Endodermal cell (in vitro differentiated cells): ENCODE data around the gene IL1RN. TPM values are rescaled to one million over a fixed set of nuclear protein-coding genes. Genes with fewer than 3 reads are reported as not detected.

Source experiments
- DNase-seq: peaks from one replicate; pipeline ENCODE4 v3.0.0-alpha.2; 2017
- H3K27ac ChIP-seq: 2 replicates; pipeline ENCODE4 v1.5.1; 2013; ENCODE audit warnings: mild to moderate bottlenecking, low read depth, low read length, moderate library complexity
- H3K27me3 ChIP-seq: 2 replicates; pipeline ENCODE4 v1.6.1; 2013; ENCODE audit warnings: mild to moderate bottlenecking, low read length, moderate library complexity; ENCODE audit not compliant: insufficient read depth, control insufficient read depth, poor library complexity, severe bottlenecking
- H3K36me3 ChIP-seq: 2 replicates; pipeline ENCODE4 v1.7.0; 2013; ENCODE audit warnings: mild to moderate bottlenecking, low read length, moderate library complexity; ENCODE audit not compliant: control insufficient read depth, insufficient read depth
- H3K4me1 ChIP-seq: one replicate; pipeline ENCODE4 v1.7.0; 2013; ENCODE audit warnings: low read length; ENCODE audit not compliant: control insufficient read depth, insufficient read depth
- H3K4me3 ChIP-seq: 2 replicates; pipeline ENCODE4 v1.5.1; 2013; ENCODE audit warnings: mild to moderate bottlenecking, low read length, moderate library complexity
- H3K9ac ChIP-seq: 2 replicates; pipeline ENCODE4 v1.6.1; 2013; ENCODE audit warnings: mild to moderate bottlenecking, low read length, moderate library complexity; ENCODE audit not compliant: poor library complexity, severe bottlenecking; ENCODE audit errors: extremely low read depth
- H3K9me3 ChIP-seq: 2 replicates; pipeline ENCODE4 v1.6.1; 2013; ENCODE audit warnings: mild to moderate bottlenecking, low read length, moderate library complexity; ENCODE audit not compliant: control insufficient read depth
- H3K27ac Mint-ChIP-seq: 2 replicates; pipeline ENCODE4 v1.8.0; 2020; ENCODE audit warnings: mixed read lengths
- H3K27me3 Mint-ChIP-seq: 2 replicates; pipeline ENCODE4 v1.8.0; 2021; ENCODE audit warnings: mild to moderate bottlenecking, mixed read lengths; ENCODE audit not compliant: insufficient read depth
- H3K36me3 Mint-ChIP-seq: 2 replicates; pipeline ENCODE4 v1.8.0; 2020; ENCODE audit warnings: low read depth, mixed read lengths
- H3K4me1 Mint-ChIP-seq: 2 replicates; pipeline ENCODE4 v1.8.0; 2020; ENCODE audit warnings: mixed read lengths
- H3K4me3 Mint-ChIP-seq: 2 replicates; pipeline ENCODE4 v1.8.0; 2020; ENCODE audit warnings: mild to moderate bottlenecking, moderate library complexity, mixed read lengths
- H3K9me3 Mint-ChIP-seq: 2 replicates; pipeline ENCODE4 v1.8.0; 2020; ENCODE audit warnings: mild to moderate bottlenecking, mixed read lengths
- CTCF ChIP-seq: fragments of 200-600 bp; sonication (generic); conservative IDR thresholded peaks from 2 replicates; pipeline ENCODE4 v1.5.0; 2021; ENCODE audit warnings: antibody characterized with exemption, mild to moderate bottlenecking
- WGBS, 2 experiments: methylation state at CpG; one replicate each; pipeline versions ENCODE4 v1.1.5 to v1.1.7; 2013; ENCODE audit warnings: missing lambda C conversion rate in 2 of 2, mixed read lengths in 1 of 2; ENCODE audit not compliant: insufficient coverage in 1 of 2, insufficient read length in 1 of 2; 5-methylcytosine and 5-hydroxymethylcytosine counted together
- total RNA-seq, 2 donors: library from RNA; stranded (reverse); fragmentation: NEBNext Ultra II Directional in 1 of 2; extraction: Animal tissue kit (Norgen Biotek cat#: 25700) in 1 of 2; gene quantifications; 2 replicates in 1 of 2; 3 replicates in 1 of 2; pipeline ENCODE4 v1.2.1, GENCODE V29; 2021

Gene IL1RN
- total RNA-seq, 2 donors from 2014 or later: not detected

- H3K4me1 Mint-ChIP-seq: peaks cover 2% of the 10 kb centered on the region
- no peak for TF ChIP-seq CTCF
- H3K27ac ChIP-seq: no peak overlapping the region
- no peak overlapping the region for H3K4me3 ChIP-seq
- 92 to 100% methylated on average over 3 to 4 of the region's 4 CpGs for WGBS, 2 experiments
- H3K9me3 ChIP-seq: no peaks in the 10 kb centered on the region
- no peak overlapping the region for H3K9ac ChIP-seq
- no peaks in the 10 kb centered on the region for H3K36me3 ChIP-seq
- no peaks in the 10 kb centered on the region for H3K36me3 Mint-ChIP-seq
- H3K9me3 Mint-ChIP-seq: no peaks in the 10 kb centered on the region
- peaks cover 91% of the 10 kb centered on the region for H3K27me3 ChIP-seq
- no peaks in the 10 kb centered on the region for H3K4me1 ChIP-seq
- H3K27ac Mint-ChIP-seq: no peak overlapping the region
- no peak overlapping the region for H3K4me3 Mint-ChIP-seq
- peaks cover 35% of the 10 kb centered on the region for H3K27me3 Mint-ChIP-seq
- DNase-seq: no peak
These were observed 12.4 kb upstream of the IL1RN start for GRCh38 chr2:113114996-113115395.

- H3K27me3 Mint-ChIP-seq: peaks cover 34% of the 10 kb centered on the region
- Histone ChIP-seq H3K36me3 (no peaks in the 10 kb centered on the region), H3K9me3 (no peaks in the 10 kb centered on the region), H3K4me3 (no peak overlapping the region), H3K27ac (no peak overlapping the region), H3K27me3 (peaks cover 91% of the 10 kb centered on the region), H3K4me1 (no peaks in the 10 kb centered on the region), H3K9ac (no peak overlapping the region)
- DNase-seq: no peak
- no peaks in the 10 kb centered on the region for H3K4me1 Mint-ChIP-seq
- no peak overlapping the region for H3K27ac Mint-ChIP-seq
- H3K9me3 Mint-ChIP-seq: no peaks in the 10 kb centered on the region
- TF ChIP-seq CTCF: no peak
- H3K36me3 Mint-ChIP-seq: no peaks in the 10 kb centered on the region
- no peak overlapping the region for H3K4me3 Mint-ChIP-seq
- WGBS, 2 experiments: 87 to 100% methylated on average over 3 to 10 of the region's 10 CpGs
These were observed 11.1 kb upstream of the IL1RN start for GRCh38 chr2:113116100-113116958.

- no peaks in the 10 kb centered on the region for H3K4me1 Mint-ChIP-seq
- H3K27me3 Mint-ChIP-seq: peaks cover 37% of the 10 kb centered on the region
- no peaks in the 10 kb centered on the region for H3K9me3 Mint-ChIP-seq
- no peak for TF ChIP-seq CTCF
- H3K9ac ChIP-seq: no peak overlapping the region
- no peak overlapping the region for H3K27ac Mint-ChIP-seq
- peaks cover 91% of the 10 kb centered on the region for H3K27me3 ChIP-seq
- no peaks in the 10 kb centered on the region for H3K4me1 ChIP-seq
- H3K9me3 ChIP-seq: no peaks in the 10 kb centered on the region
- H3K36me3 ChIP-seq: no peaks in the 10 kb centered on the region
- DNase-seq: no peak
- no peak overlapping the region for H3K4me3 ChIP-seq
- H3K36me3 Mint-ChIP-seq: no peaks in the 10 kb centered on the region
- H3K4me3 Mint-ChIP-seq: no peak overlapping the region
- 92 to 94% methylated on average over 7 to 9 of the region's 9 CpGs for WGBS, 2 experiments
- no peak overlapping the region for H3K27ac ChIP-seq
These were observed 9.7 kb upstream of the IL1RN start for GRCh38 chr2:113117541-113118262.
